K562 (cell line): Measurements from ENCODE around the gene CALML3. TPM values are rescaled to one million over a fixed set of nuclear protein-coding genes. Genes with fewer than 3 reads are reported as not detected.
A peak's percentile ranks its signal among the peaks of the same experiment; 100 is the strongest.

Experiments
- ATAC-seq: fragments of 200-7000 bp; cut with Tn5 transposase; 3 replicates; pipeline ENCODE4 v1.9.1; 2020; ENCODE audit warnings: moderate library complexity
- BruUV-seq: library from RNA; stranded (reverse); fragments of 400-500 nt; replicated peaks from 2 replicates; lab custom pipeline; 2021; lab: Mats Ljungman, UMichigan
- CTCF ChIA-PET: fragments of 300-600 bp; formaldehyde crosslinking; extraction: SDS; loops from one replicate; lab custom pipeline; 2021; ENCODE audit warnings: low intra/inter-chr PET ratio; lab: Yijun Ruan, JAX
- POLR2A ChIA-PET: fragments of 300-600, 350-650 bp; sonication (Branson Sonifier 250); formaldehyde crosslinking; extraction: SDS; loops from one replicate; lab custom pipeline; 2021; ENCODE audit warnings: antibody characterized with exemption, inconsistent platforms; lab: Yijun Ruan, JAX
- DNase-seq, 4 experiments: peaks; one replicate each; pipeline versions ENCODE4 v3.0.0 to v3.0.0-alpha.2; 2011 to 2018; ENCODE audit warnings: low spot score in 3 of 4, mixed read lengths in 3 of 4; ENCODE audit errors: extremely low read depth in 1 of 4
- FAIRE-seq: peaks from 2 replicates; lab custom pipeline; 2011; peaks lifted over from hg19 to GRCh38; lab: Jason Lieb, UNC
- H2AFZ ChIP-seq: 2 replicates; pipeline ENCODE4 v1.6.0; 2011; ENCODE audit warnings: low read depth, low read length, control low read depth, inconsistent platforms
- H3K27ac ChIP-seq: fragments of 200-600 bp; 3 replicates; pipeline ENCODE4 v1.8.0; 2011; ENCODE audit warnings: low read depth, mild to moderate bottlenecking, control low read depth, inconsistent platforms, low read length, moderate library complexity, mixed read lengths; ENCODE audit errors: extremely low read depth
- H3K27me3 ChIP-seq, 2 experiments: fragments of 300-600 bp in 1 of 2; 2 replicates in 1 of 2; 3 replicates in 1 of 2; pipeline versions ENCODE4 v1.6.0 to v1.8.0; 2011; ENCODE audit warnings: inconsistent platforms in 2 of 2, low read length in 2 of 2, mild to moderate bottlenecking in 1 of 2, mixed read lengths in 1 of 2, moderate library complexity in 1 of 2; ENCODE audit not compliant: control insufficient read depth in 2 of 2, insufficient read depth in 2 of 2
- H3K36me3 ChIP-seq: fragments of 300-600 bp; 3 replicates; pipeline ENCODE4 v1.8.0; 2011; ENCODE audit warnings: mild to moderate bottlenecking, low read length, inconsistent platforms; ENCODE audit not compliant: control insufficient read depth, insufficient read depth
- H3K4me1 ChIP-seq, 2 experiments: fragments of 200-600 bp in 1 of 2; replicated peaks in 1 of 2; 2 replicates in 1 of 2; 3 replicates in 1 of 2; pipeline versions ENCODE4 v1.5.1 to v1.8.0; 2011; ENCODE audit warnings: inconsistent platforms in 2 of 2, low read length in 2 of 2, mild to moderate bottlenecking in 1 of 2, mixed read lengths in 1 of 2, moderate library complexity in 1 of 2; ENCODE audit not compliant: control insufficient read depth in 2 of 2, insufficient read depth in 2 of 2
- H3K4me2 ChIP-seq: 2 replicates; pipeline ENCODE4 v1.6.1; 2011; ENCODE audit warnings: low read length, control low read depth, inconsistent platforms, mixed read lengths; ENCODE audit not compliant: insufficient read depth
- H3K4me3 ChIP-seq: fragments of 200-600 bp; sonication (generic), shearing (Covaris generic); 2 replicates; pipeline ENCODE4 v1.5.1; 2016; ENCODE audit warnings: control low read depth, inconsistent platforms
- H3K79me2 ChIP-seq: fragments of 200-600 bp; 3 replicates; pipeline ENCODE4 v1.8.0; 2011; ENCODE audit warnings: low read length, inconsistent platforms; ENCODE audit not compliant: control insufficient read depth, insufficient read depth
- H3K9ac ChIP-seq, 2 experiments: 2 replicates each; pipeline versions ENCODE4 v1.6.0 to v1.6.1; 2011; ENCODE audit warnings: low read depth in 2 of 2, low read length in 2 of 2, control low read depth in 1 of 2, inconsistent platforms in 1 of 2, mild to moderate bottlenecking in 1 of 2, mixed read lengths in 1 of 2; ENCODE audit not compliant: insufficient read depth in 1 of 2
- H3K9me1 ChIP-seq: one replicate; pipeline ENCODE4 v1.6.0; 2011; ENCODE audit warnings: inconsistent platforms, mild to moderate bottlenecking, low read length, moderate library complexity; ENCODE audit not compliant: control insufficient read depth, insufficient read depth
- H3K9me3 ChIP-seq: replicated peaks from 2 replicates; pipeline ENCODE4 v1.5.1; 2011; ENCODE audit warnings: low read depth, low read length, inconsistent platforms; ENCODE audit not compliant: control insufficient read depth, insufficient read depth
- H4K20me1 ChIP-seq: replicated peaks from 2 replicates; pipeline ENCODE4 v1.6.1; 2011; ENCODE audit warnings: low read length, inconsistent platforms, mixed read lengths; ENCODE audit not compliant: control insufficient read depth, insufficient read depth
- BCOR ChIP-seq: fragments of 450-650 bp; IDR thresholded peaks from 2 replicates; pipeline ENCODE4 v1.6.1; 2016
- CC2D1A ChIP-seq: fragments of 450-650 bp; IDR thresholded peaks from 2 replicates; pipeline ENCODE4 v1.6.1; 2017; ENCODE audit warnings: mild to moderate bottlenecking
- ELF4 ChIP-seq: fragments of 450-650 bp; formaldehyde crosslinking; IDR thresholded peaks from 2 replicates; pipeline ENCODE4 v1.4.0; 2022; ENCODE audit warnings: missing genetic modification characterization
- ESRRA ChIP-seq: fragments of 450-650 bp; IDR thresholded peaks from 2 replicates; pipeline ENCODE4 v1.6.1; 2014; ENCODE audit warnings: low read depth, mild to moderate bottlenecking, moderate library complexity, borderline replicate concordance
- HDGF ChIP-seq: fragments of 450-650 bp; IDR thresholded peaks from 2 replicates; pipeline ENCODE4 v1.6.1; 2016
- HOXB6 ChIP-seq: fragments of 250-450 bp; sonication (Bioruptor Pico); IDR thresholded peaks from 2 replicates; pipeline ENCODE4 v1.5.1; 2022; ENCODE audit warnings: mild to moderate bottlenecking, borderline replicate concordance
- NCOR1 ChIP-seq: fragments of 450-650 bp; IDR thresholded peaks from 2 replicates; pipeline ENCODE4 v1.6.1; 2016; ENCODE audit warnings: mild to moderate bottlenecking, moderate library complexity
- ZKSCAN8 ChIP-seq: fragments of 200-800 bp; sonication (Bioruptor generic); IDR thresholded peaks from 2 replicates; pipeline ENCODE4 v1.6.1; 2016; ENCODE audit warnings: missing genetic modification characterization, missing compliant biosample characterization
- ZNF124 ChIP-seq: sonication (generic); formaldehyde crosslinking; IDR thresholded peaks from 2 replicates; pipeline ENCODE4 v1.8.1; 2022; ENCODE audit warnings: missing genetic modification reagents
- ZNF133 ChIP-seq: fragments of 250-450 bp; sonication (Bioruptor Pico); IDR thresholded peaks from 2 replicates; pipeline ENCODE4 v1.4.0; 2020; ENCODE audit warnings: mild to moderate bottlenecking
- ZNF263 ChIP-seq: sonication (generic); formaldehyde crosslinking; IDR thresholded peaks from 2 replicates; pipeline ENCODE4 v1.8.0; 2022; ENCODE audit warnings: mild to moderate bottlenecking, missing genetic modification reagents, borderline replicate concordance
- ZNF830 ChIP-seq: fragments of 250-450 bp; sonication (Bioruptor Pico); IDR thresholded peaks from 2 replicates; pipeline ENCODE4 v1.5.0; 2021; ENCODE audit warnings: mild to moderate bottlenecking
- WGBS: fragments of 100-300 bp; shearing (Covaris generic); methylation state at CpG from one replicate; pipeline ENCODE4 v1.1.6; 2016; ENCODE audit warnings: low coverage, mixed read lengths; ENCODE audit not compliant: insufficient coverage; ENCODE audit errors: missing lambda C conversion rate; 5-methylcytosine and 5-hydroxymethylcytosine counted together
- in situ Hi-C: fragments of 300-500 bp; cut with MboI; formaldehyde crosslinking; loops from 4 replicates; pipeline ENCODE4 v1.15.0; 2018; ENCODE audit warnings: inconsistent platforms, mixed read lengths
- intact Hi-C: fragments of 100-400 bp; cut with micrococcal nuclease; formaldehyde crosslinking; loops from 2 replicates; pipeline ENCODE4 v1.14.2; 2022
- polyA plus RNA-seq, 8 experiments: library from polyadenylated mRNA; depleted of rRNA in 4 of 8; stranded (reverse) in 5 of 8; unstranded in 3 of 8; fragments of >200 nt; fragmentation: Nextera tagmentation in 2 of 8; fragmentation: Illumina TruSeq in 1 of 8; extraction: Ambion mirVana in 2 of 8; extraction: Trizol in 1 of 8; gene quantifications; 2 replicates each; pipeline versions ENCODE4 v1.2.1 to v1.2.3, GENCODE V29; 2011 to 2014; ENCODE audit warnings: inconsistent platforms in 1 of 8, missing spikeins in 1 of 8
- total RNA-seq, 7 experiments: library from RNA; depleted of rRNA in 6 of 7; stranded (reverse); fragments of >200 nt in 6 of 7; fragmentation: Illumina TruSeq in 2 of 7; extraction: Trizol in 2 of 7; gene quantifications; 2 replicates each; pipeline versions ENCODE4 v1.2.1 to v1.2.3, GENCODE V29; 2011 to 2021; ENCODE audit warnings: low replicate concordance in 1 of 7
- TF ChIP-seq, protein P1 (sequence below): fragments of 250-450 bp; sonication (Bioruptor Pico); IDR thresholded peaks from 2 replicates; pipeline ENCODE4 v1.8.0; 2022; ENCODE audit warnings: moderate library complexity, mild to moderate bottlenecking, inconsistent platforms
- TF ChIP-seq, protein P2 (sequence below): fragments of 450-650 bp; IDR thresholded peaks from 2 replicates; pipeline ENCODE4 v1.6.1; 2017; ENCODE audit warnings: mild to moderate bottlenecking, moderate library complexity
- TF ChIP-seq, protein P3 (sequence below): fragments of 250-450 bp; sonication (Bioruptor Pico); IDR thresholded peaks from 2 replicates; pipeline ENCODE4 v1.9.0; 2021; ENCODE audit warnings: mild to moderate bottlenecking, inconsistent platforms

The CALML3 gene
- total and polyA plus RNA-seq, 9 of the 15 experiments (the other 6 are each of a cell fraction or from before 2014, with no cell fraction given), result not detected

DNA sequence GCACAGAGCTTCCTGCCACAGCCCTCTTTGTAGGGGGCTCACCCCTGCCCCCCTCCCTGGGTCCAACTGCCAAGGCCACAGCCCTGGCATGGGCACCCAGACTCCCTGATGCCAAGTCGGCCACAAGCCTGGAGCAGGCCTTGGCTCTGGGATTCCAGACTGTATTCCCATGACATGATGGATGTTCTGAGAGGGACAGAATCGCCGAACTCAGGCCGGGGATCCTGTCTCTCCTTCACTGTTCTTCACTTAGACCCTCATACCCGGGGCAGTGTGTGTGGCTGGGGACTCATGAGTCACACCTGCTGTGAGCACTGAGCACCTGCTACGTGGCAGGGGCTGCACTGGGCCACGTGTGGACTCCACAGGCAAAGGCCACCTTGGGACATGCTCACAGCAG lies 33.3 kb upstream of the CALML3 start (continued):
- no peak for TF ChIP-seq ZNF124 (CRISPR knock-in tag)
- TF ChIP-seq ZNF133 (CRISPR knock-in tag), result no peak
- TF ChIP-seq, protein P1, sequence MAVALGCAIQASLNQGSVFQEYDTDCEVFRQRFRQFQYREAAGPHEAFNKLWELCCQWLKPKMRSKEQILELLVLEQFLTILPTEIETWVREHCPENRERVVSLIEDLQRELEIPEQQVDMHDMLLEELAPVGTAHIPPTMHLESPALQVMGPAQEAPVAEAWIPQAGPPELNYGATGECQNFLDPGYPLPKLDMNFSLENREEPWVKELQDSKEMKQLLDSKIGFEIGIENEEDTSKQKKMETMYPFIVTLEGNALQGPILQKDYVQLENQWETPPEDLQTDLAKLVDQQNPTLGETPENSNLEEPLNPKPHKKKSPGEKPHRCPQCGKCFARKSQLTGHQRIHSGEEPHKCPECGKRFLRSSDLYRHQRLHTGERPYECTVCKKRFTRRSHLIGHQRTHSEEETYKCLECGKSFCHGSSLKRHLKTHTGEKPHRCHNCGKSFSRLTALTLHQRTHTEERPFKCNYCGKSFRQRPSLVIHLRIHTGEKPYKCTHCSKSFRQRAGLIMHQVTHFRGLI (CRISPR knock-in tag), result no peak
- no peak for TF ChIP-seq NCOR1
- TF ChIP-seq, protein P2, sequence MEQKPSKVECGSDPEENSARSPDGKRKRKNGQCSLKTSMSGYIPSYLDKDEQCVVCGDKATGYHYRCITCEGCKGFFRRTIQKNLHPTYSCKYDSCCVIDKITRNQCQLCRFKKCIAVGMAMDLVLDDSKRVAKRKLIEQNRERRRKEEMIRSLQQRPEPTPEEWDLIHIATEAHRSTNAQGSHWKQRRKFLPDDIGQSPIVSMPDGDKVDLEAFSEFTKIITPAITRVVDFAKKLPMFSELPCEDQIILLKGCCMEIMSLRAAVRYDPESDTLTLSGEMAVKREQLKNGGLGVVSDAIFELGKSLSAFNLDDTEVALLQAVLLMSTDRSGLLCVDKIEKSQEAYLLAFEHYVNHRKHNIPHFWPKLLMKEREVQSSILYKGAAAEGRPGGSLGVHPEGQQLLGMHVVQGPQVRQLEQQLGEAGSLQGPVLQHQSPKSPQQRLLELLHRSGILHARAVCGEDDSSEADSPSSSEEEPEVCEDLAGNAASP, result no peak

DNA sequence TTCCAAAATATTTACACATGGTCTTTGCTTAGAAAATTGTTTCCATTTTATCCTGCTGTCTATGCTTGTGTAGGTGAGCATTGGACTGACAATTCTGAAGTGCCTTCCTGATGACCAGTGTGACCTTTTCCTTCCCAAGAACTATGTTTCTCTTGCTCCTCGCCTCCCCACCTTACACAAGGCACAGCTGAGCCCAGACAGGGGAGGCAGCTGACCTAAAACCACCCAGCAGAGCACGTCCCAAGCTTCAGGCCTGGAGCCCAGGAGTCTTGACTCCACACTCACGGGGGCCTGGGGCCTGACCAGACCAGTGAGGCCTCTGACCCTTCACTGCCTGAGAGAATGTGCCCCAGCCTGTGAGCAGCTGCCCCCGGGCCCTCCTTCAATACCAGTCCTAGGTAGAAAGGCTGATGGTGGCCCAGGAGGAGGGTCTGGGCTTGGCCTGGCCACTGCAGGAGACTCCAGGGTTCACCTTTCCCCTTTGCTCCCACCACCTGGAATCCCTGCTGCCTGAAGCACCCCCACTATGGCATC lies 32.4 kb upstream of the CALML3 start:
- 58% methylated on average over 3 of the region's 4 CpGs for WGBS
- FAIRE-seq, result no peak
- TF ChIP-seq ZNF830 (CRISPR knock-in tag), result no peak
- no peak for TF ChIP-seq BCOR
- TF ChIP-seq HDGF, result no peak
- TF ChIP-seq ELF4 (CRISPR knock-in tag), result no peak
- TF ChIP-seq, protein P3, sequence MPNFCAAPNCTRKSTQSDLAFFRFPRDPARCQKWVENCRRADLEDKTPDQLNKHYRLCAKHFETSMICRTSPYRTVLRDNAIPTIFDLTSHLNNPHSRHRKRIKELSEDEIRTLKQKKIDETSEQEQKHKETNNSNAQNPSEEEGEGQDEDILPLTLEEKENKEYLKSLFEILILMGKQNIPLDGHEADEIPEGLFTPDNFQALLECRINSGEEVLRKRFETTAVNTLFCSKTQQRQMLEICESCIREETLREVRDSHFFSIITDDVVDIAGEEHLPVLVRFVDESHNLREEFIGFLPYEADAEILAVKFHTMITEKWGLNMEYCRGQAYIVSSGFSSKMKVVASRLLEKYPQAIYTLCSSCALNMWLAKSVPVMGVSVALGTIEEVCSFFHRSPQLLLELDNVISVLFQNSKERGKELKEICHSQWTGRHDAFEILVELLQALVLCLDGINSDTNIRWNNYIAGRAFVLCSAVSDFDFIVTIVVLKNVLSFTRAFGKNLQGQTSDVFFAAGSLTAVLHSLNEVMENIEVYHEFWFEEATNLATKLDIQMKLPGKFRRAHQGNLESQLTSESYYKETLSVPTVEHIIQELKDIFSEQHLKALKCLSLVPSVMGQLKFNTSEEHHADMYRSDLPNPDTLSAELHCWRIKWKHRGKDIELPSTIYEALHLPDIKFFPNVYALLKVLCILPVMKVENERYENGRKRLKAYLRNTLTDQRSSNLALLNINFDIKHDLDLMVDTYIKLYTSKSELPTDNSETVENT, result no peak
- no peak for TF ChIP-seq ESRRA
- TF ChIP-seq ZNF263 (CRISPR knock-in tag), result no peak
- TF ChIP-seq CC2D1A, result no peak
- no peak for TF ChIP-seq ZKSCAN8 (CRISPR knock-in tag)
- TF ChIP-seq HOXB6, result no peak

More for the DNA sequence above, 32.4 kb upstream of the CALML3 start:
- intact Hi-C loops, result no loop called here
- Histone ChIP-seq H3K36me3 (no peaks in the 10 kb centered on the region), H3K9me3 (no peaks in the 10 kb centered on the region), H3K4me2 (no peak overlapping the region), H3K9me1 (no peaks in the 10 kb centered on the region), H3K79me2 (peaks cover 11% of the 10 kb centered on the region), H4K20me1 (no peaks in the 10 kb centered on the region), H3K9ac (peak overlapping the region in 1 of 2 experiments; percentile 33; a peak in 1 of 4 replicates), H3K27me3 (no peaks in the 10 kb centered on the region), H3K4me1 (peaks cover 20 to 43% of the 10 kb centered on the region in 2 experiments), H3K27ac (no peak overlapping the region), H2AFZ (0 out of 2 replicates have a peak overlapping the region, but pooled peaks have one; percentile 40), H3K4me3 (no peak overlapping the region)
- in situ Hi-C loops, result no loop called here
- DNase-seq (no peak), ATAC-seq (no peak)
- POLR2A ChIA-PET, result interaction anchor here (0.6 to 1.1 kb wide), 3 partner anchors 14 to 24 kb away, joined by 3 read pairs; no protein-coding TSS in a partner anchor
- BruUV-seq, result no TSS peak
- CTCF ChIA-PET, result no interaction called here
